Trophoblast cell (in vitro differentiated cells and primary cell): ENCODE data around the gene SBF2.

Experiments used
- DNase-seq, 2 donors: peaks; one replicate each; pipeline ENCODE4 v3.0.0-alpha.2; 2016
- H2AFZ ChIP-seq: 2 replicates; pipeline ENCODE4 v1.6.1; 2013; ENCODE audit warnings: low read length, moderate library complexity, mild to moderate bottlenecking; ENCODE audit not compliant: insufficient read depth, poor library complexity
- H2AK5ac ChIP-seq: 2 replicates; pipeline ENCODE4 v1.6.1; 2013; ENCODE audit warnings: mild to moderate bottlenecking, low read length
- H2BK120ac ChIP-seq: 2 replicates; pipeline ENCODE4 v1.6.1; 2013; ENCODE audit warnings: low read length, mild to moderate bottlenecking, moderate library complexity; ENCODE audit not compliant: insufficient read depth, poor library complexity
- H2BK12ac ChIP-seq: 2 replicates; pipeline ENCODE4 v1.6.1; 2013; ENCODE audit warnings: mild to moderate bottlenecking, low read length, moderate library complexity
- H2BK5ac ChIP-seq: 2 replicates; pipeline ENCODE4 v1.6.1; 2013; ENCODE audit warnings: low read length, low read depth, moderate library complexity, mild to moderate bottlenecking; ENCODE audit not compliant: poor library complexity
- H3K14ac ChIP-seq: 2 replicates; pipeline ENCODE4 v1.6.1; 2013; ENCODE audit warnings: mild to moderate bottlenecking, low read length
- H3K18ac ChIP-seq: 2 replicates; pipeline ENCODE4 v1.6.1; 2013; ENCODE audit warnings: mild to moderate bottlenecking, low read length
- H3K23ac ChIP-seq: 2 replicates; pipeline ENCODE4 v1.6.1; 2013; ENCODE audit warnings: low read length
- H3K27ac ChIP-seq: 2 replicates; pipeline ENCODE4 v1.5.1; 2013; ENCODE audit warnings: low read depth, mild to moderate bottlenecking, inconsistent platforms, low read length, moderate library complexity
- H3K27me3 ChIP-seq: 2 replicates; pipeline ENCODE4 v1.6.1; 2013; ENCODE audit warnings: inconsistent platforms, mild to moderate bottlenecking, low read length, moderate library complexity; ENCODE audit not compliant: insufficient read depth
- H3K36me3 ChIP-seq, 2 experiments: 1 replicate in 1 of 2; 2 replicates in 1 of 2; pipeline ENCODE4 v1.6.1; 2013; ENCODE audit warnings: low read length in 2 of 2, mild to moderate bottlenecking in 2 of 2, moderate library complexity in 1 of 2; ENCODE audit not compliant: insufficient read depth in 2 of 2, control insufficient read depth in 1 of 2
- H3K4ac ChIP-seq: 2 replicates; pipeline ENCODE4 v1.6.1; 2013; ENCODE audit warnings: low read depth, mild to moderate bottlenecking, low read length, moderate library complexity
- H3K4me1 ChIP-seq, 2 experiments: 1 replicate in 1 of 2; 2 replicates in 1 of 2; pipeline ENCODE4 v1.6.1; 2013; ENCODE audit warnings: low read length in 2 of 2, mild to moderate bottlenecking in 2 of 2, moderate library complexity in 1 of 2; ENCODE audit not compliant: insufficient read depth in 2 of 2, control insufficient read depth in 1 of 2
- H3K4me2 ChIP-seq: 2 replicates; pipeline ENCODE4 v1.6.1; 2013; ENCODE audit warnings: inconsistent platforms, mild to moderate bottlenecking, low read length, moderate library complexity
- H3K4me3 ChIP-seq: 2 replicates; pipeline ENCODE4 v1.5.1; 2013; ENCODE audit warnings: mild to moderate bottlenecking, low read depth, low read length, inconsistent platforms
- H3K79me1 ChIP-seq: one replicate; pipeline ENCODE4 v1.6.1; 2013; ENCODE audit warnings: low read length
- H3K79me2 ChIP-seq: 2 replicates; pipeline ENCODE4 v1.6.1; 2013; ENCODE audit warnings: low read length, mild to moderate bottlenecking; ENCODE audit not compliant: control insufficient read depth, insufficient read depth, poor library complexity
- H3K9ac ChIP-seq: 2 replicates; pipeline ENCODE4 v1.6.1; 2013; ENCODE audit warnings: mild to moderate bottlenecking, low read length
- H3K9me3 ChIP-seq: 2 replicates; pipeline ENCODE4 v1.6.1; 2013; ENCODE audit warnings: low read depth, mild to moderate bottlenecking, control low read depth, inconsistent platforms, low read length; ENCODE audit not compliant: insufficient read depth
- H4K12ac ChIP-seq: 2 replicates; pipeline ENCODE4 v1.6.1; 2013; ENCODE audit warnings: low read depth, mild to moderate bottlenecking, low read length, moderate library complexity
- H4K8ac ChIP-seq: 2 replicates; pipeline ENCODE4 v1.6.1; 2013; ENCODE audit warnings: low read depth, mild to moderate bottlenecking, low read length, moderate library complexity
- H4K91ac ChIP-seq: one replicate; pipeline ENCODE4 v1.6.1; 2013; ENCODE audit warnings: low read depth, mild to moderate bottlenecking, low read length, moderate library complexity
- WGBS: extraction: QIAGEN DNeasy Blood & Tissue Kit; methylation state at CpG from one replicate; pipeline ENCODE4 v1.1.7; 2013; ENCODE audit warnings: missing lambda C conversion rate; ENCODE audit not compliant: insufficient read length, insufficient coverage; ENCODE audit errors: extremely low coverage; 5-methylcytosine and 5-hydroxymethylcytosine counted together

Gene SBF2

DNA sequence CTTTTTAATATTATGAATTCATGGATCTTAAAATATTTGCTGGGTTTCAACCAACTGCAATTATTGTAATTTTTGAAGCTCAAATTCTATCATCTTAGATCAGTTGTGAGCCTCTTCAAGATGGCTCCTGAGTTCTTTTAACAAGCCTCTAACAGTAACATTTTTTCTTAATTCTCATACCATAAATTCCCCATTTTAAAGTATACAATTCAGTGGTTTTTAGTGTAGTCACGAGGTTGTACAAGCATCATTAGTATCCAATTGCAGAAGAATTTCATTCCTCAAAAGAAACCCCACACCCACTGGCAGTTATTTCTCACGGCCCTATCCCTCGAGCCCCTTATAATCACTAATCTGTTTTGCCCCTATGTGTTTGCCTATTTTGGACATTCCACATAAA is 270.8 kb downstream of the SBF2 start:
- Histone ChIP-seq H3K79me1 (no peaks in the 10 kb centered on the region), H3K79me2 (no peaks in the 10 kb centered on the region), H3K27ac (no peak overlapping the region), H3K4ac (no peak overlapping the region), H2AFZ (no peak overlapping the region), H4K12ac (no peak overlapping the region), H2BK5ac (no peak overlapping the region), H4K91ac (no peak overlapping the region), H3K4me2 (no peak overlapping the region), H3K27me3 (no peaks in the 10 kb centered on the region), H3K36me3 (no peaks in the 10 kb centered on the region), H3K18ac (no peak overlapping the region), H3K4me3 (no peak overlapping the region), H3K9ac (no peak overlapping the region), H2AK5ac (no peak overlapping the region), H4K8ac (no peak overlapping the region), H2BK120ac (no peak overlapping the region), H2BK12ac (no peak overlapping the region), H3K23ac (no peak overlapping the region), H3K14ac (no peak overlapping the region), H3K4me1 (no peaks in the 10 kb centered on the region), H3K9me3 (no peaks in the 10 kb centered on the region)
- no peak for DNase-seq
- no CpG with 5 or more reads among the region's 3 CpGs for WGBS

DNA sequence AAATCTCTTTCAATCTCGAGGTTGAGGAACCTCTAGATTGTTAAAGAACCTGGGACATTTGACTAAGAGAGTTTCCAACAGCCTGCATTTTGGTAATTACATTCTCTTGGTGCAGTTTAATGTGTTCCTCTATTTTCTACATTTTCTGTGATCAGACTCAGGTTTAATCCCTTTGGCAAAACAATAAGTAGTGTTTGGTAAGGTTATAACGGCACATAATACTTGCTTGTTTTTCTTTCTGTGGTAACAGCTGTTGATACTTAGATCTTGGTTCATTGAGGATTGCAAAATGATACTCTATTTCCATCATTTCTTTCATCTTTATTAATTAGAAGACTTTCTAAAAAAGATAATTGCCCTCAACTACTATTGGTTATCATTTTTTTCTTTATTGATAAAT is 271.3 kb downstream of the SBF2 start:
- H3K4me1 ChIP-seq, result no peaks in the 10 kb centered on the region
- H3K79me1 ChIP-seq, result no peaks in the 10 kb centered on the region
- H2AK5ac ChIP-seq, result no peak overlapping the region
- no peak overlapping the region for H2BK5ac ChIP-seq
- no peak overlapping the region for H3K4ac ChIP-seq
- DNase-seq, result no peak
- H3K27me3 ChIP-seq, result no peaks in the 10 kb centered on the region
- H3K4me2 ChIP-seq, result no peak overlapping the region
- H2BK12ac ChIP-seq, result no peak overlapping the region
- H4K91ac ChIP-seq, result no peak overlapping the region
- no peak overlapping the region for H3K27ac ChIP-seq
- WGBS, result no CpG with 5 or more reads among the region's 2 CpGs
- no peaks in the 10 kb centered on the region for H3K79me2 ChIP-seq
- no peaks in the 10 kb centered on the region for H3K36me3 ChIP-seq
- no peak overlapping the region for H3K23ac ChIP-seq
- no peaks in the 10 kb centered on the region for H3K9me3 ChIP-seq
- H3K4me3 ChIP-seq, result no peak overlapping the region
- H3K18ac ChIP-seq, result no peak overlapping the region
- H4K8ac ChIP-seq, result no peak overlapping the region
- H2BK120ac ChIP-seq, result no peak overlapping the region
- H2AFZ ChIP-seq, result no peak overlapping the region
- H3K9ac ChIP-seq, result no peak overlapping the region
- H4K12ac ChIP-seq, result no peak overlapping the region
- no peak overlapping the region for H3K14ac ChIP-seq

DNA sequence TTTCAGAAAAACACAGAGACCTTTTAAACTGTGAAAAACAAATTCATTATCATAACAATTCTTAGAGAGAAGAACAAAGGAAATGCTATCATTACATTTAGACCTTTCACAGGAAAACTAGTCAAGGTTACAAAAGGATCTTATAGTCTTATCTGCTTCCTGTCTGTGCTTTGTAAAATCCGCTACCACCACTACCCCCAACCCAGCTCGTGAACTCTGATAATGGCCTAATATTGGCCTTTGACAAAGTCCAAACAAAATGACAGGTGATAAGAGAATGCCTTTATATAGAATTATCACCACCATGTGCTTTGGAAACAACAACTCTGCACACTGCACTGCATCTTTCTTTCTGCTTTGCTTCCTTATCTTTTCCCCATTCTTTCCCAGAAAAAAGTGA is 272.5 kb downstream of the SBF2 start:
- no peak overlapping the region for H3K4me2 ChIP-seq
- H2AK5ac ChIP-seq, result no peak overlapping the region
- no peak overlapping the region for H4K91ac ChIP-seq
- no peak overlapping the region for H4K12ac ChIP-seq
- no peak overlapping the region for H3K14ac ChIP-seq
- no peaks in the 10 kb centered on the region for H3K79me2 ChIP-seq
- H3K27ac ChIP-seq, result no peak overlapping the region
- no peak overlapping the region for H3K18ac ChIP-seq
- no peaks in the 10 kb centered on the region for H3K9me3 ChIP-seq
- no peak overlapping the region for H2BK5ac ChIP-seq
- no peak overlapping the region for H3K23ac ChIP-seq
- H3K4me1 ChIP-seq, result no peaks in the 10 kb centered on the region
- H3K36me3 ChIP-seq, result no peaks in the 10 kb centered on the region
- no peak overlapping the region for H3K4me3 ChIP-seq
- H3K4ac ChIP-seq, result no peak overlapping the region
- H3K9ac ChIP-seq, result no peak overlapping the region
- WGBS, result no CpG with 5 or more reads among the region's 2 CpGs
- no peak overlapping the region for H2BK120ac ChIP-seq
- no peaks in the 10 kb centered on the region for H3K79me1 ChIP-seq
- no peak overlapping the region for H4K8ac ChIP-seq
- DNase-seq, result no peak
- H2AFZ ChIP-seq, result no peak overlapping the region
- H3K27me3 ChIP-seq, result no peaks in the 10 kb centered on the region
- H2BK12ac ChIP-seq, result no peak overlapping the region

DNA sequence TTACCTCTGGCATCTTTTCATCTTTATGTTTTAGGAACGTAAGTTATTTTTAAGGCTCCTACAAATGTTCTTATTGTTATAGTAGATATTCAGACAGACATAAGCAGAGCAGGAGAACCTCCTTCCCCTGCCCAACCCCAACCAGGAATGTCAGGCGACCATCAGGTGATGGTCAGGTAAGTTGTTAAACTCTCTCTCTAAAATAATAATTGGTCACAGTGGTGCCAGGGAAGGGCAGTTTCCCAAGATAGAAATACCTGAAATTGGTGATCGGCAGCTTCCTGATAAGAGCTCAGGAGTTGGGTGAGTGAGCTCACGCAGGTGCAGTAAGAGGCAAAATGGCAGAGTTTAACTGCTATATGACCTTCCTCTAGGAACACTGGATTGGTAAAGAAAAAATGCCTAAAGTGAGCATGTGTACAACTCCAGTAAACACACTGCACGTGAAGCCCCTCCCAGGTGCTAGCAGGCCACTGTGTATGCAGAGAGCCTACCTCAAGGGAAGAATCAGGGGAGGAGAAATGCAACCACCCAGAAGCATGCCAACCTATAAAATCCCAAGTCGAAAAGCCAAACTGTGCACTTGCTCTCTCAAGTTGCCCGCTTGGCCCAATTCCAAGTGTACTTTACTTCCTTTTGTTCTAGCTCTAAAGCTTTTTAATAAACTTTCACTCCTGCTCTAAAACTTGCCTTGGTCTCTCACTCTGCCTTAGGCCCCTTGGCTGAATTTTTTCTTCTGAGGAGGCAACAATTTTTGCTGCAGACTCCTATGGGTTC is 273.9 kb downstream of the SBF2 start:
- Histone ChIP-seq H2AFZ (no peak overlapping the region), H3K23ac (no peak overlapping the region), H3K4me2 (no peak overlapping the region), H3K27me3 (no peaks in the 10 kb centered on the region), H3K4me3 (no peak overlapping the region), H2AK5ac (no peak overlapping the region), H4K12ac (no peak overlapping the region), H3K9ac (no peak overlapping the region), H3K4ac (no peak overlapping the region), H2BK12ac (no peak overlapping the region), H3K79me1 (no peaks in the 10 kb centered on the region), H2BK120ac (no peak overlapping the region), H3K9me3 (no peaks in the 10 kb centered on the region), H4K8ac (no peak overlapping the region), H3K4me1 (no peaks in the 10 kb centered on the region), H3K27ac (no peak overlapping the region), H3K14ac (no peak overlapping the region), H3K36me3 (no peaks in the 10 kb centered on the region), H3K18ac (no peak overlapping the region), H2BK5ac (no peak overlapping the region), H3K79me2 (no peaks in the 10 kb centered on the region), H4K91ac (no peak overlapping the region)
- DNase-seq, result no peak
- no CpG with 5 or more reads among the region's 7 CpGs for WGBS
